Measurements from ENCODE around the gene PHF13. TPM values are rescaled to one million over a fixed set of nuclear protein-coding genes. Genes with fewer than 3 reads are reported as not detected.

PHF13 gene
- total and polyA plus RNA-seq, 2 donors (not counting 3 experiments of a cell fraction or from before 2014, with no cell fraction given), result 5.6 to 18.6 TPM

DNA sequence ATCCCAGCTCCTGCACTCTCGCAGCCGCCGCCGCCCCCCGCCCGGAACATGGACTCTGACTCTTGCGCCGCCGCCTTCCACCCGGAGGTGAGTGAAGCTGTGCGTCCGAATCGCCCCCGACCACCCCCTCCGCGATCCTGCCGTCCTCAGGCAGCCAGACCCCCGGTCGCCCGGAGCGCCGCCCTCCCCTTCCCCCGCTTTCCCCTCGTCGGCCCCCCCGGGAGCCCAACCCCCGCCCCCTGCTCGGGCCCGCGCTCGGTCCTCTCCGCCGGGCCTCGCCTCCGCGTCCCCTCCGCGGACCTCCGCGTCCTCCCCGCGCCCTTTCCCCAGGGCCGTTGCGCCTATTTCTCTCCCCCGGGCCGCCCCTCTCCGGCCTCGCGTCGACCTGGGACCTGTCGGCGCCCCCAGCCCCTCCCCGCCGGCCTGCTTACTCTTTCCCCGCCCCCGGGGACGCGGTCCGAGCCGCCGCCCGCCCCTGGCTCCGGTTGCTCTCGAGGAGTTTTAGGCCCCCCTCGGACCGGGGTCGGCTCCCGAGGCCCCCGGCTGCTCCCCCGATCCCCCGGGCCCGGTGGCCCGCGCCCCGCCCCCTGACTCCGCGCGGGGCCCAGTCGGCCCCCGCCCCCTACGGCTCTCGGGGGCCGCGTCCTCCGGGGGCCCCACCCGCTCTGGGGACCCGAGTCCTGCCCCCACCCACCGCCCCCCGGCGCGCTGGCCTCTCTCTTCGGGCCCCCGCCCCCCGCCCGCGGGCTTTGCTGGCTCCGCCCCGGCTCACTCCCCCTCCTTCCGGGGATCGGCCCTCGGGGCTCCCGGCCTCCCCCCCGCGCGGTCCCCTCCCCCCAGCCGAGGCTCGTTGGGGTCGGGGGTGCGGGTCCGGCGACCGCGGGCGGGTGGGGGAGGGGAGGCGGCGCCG, 743 bp downstream of the PHF13 start:
- H4K20me1 ChIP-seq (replicated peaks; ENCODE audit: control insufficient read depth, extremely low read depth, insufficient read depth, low read length), result peaks cover 4% of the 10 kb centered on the region
- H3K4me2 ChIP-seq (ENCODE audit: insufficient read depth, low read length), result peak overlapping the region; percentile 31
- intact Hi-C loops (cut with micrococcal nuclease), result no loop called here
- dilution Hi-C loops (cut with MboI; ENCODE audit: extremely low pct_ligation_motif_present, low sequenced_read_pairs), result no loop called here
- peak overlapping the region; percentile 64 for H3K9ac ChIP-seq (replicated peaks; ENCODE audit: extremely low read depth, insufficient read depth, low read length)
- ChIA-PET CTCF (interaction anchor here (0.5 kb wide), 1 partner anchor 11 kb away, joined by 4 read pairs; no protein-coding TSS in a partner anchor), POLR2A (interaction anchor here (1.2 kb wide), 1 partner anchor 12 kb away, joined by 6 read pairs; no protein-coding TSS in a partner anchor)
- no peaks in the 10 kb centered on the region for H3K9me1 ChIP-seq (replicated peaks; ENCODE audit: control insufficient read depth, extremely low read depth, insufficient read depth, low read length)
- FAIRE-seq (no peak), DNase-seq (ENCODE audit: low read depth, low spot score) (peak; percentile 19)
- no peaks in the 10 kb centered on the region for H3K27me3 ChIP-seq (ENCODE audit: control insufficient read depth in 2 of 2, insufficient read depth in 2 of 2, low read length in 2 of 2)
- peak overlapping the region; percentile 23 for H3K27ac ChIP-seq (ENCODE audit: insufficient read depth, low read depth, low read length)
- H3K4me1 ChIP-seq (ENCODE audit: control insufficient read depth, extremely low read depth, insufficient read depth, low read length), result peaks cover 5% of the 10 kb centered on the region
- no peaks in the 10 kb centered on the region for H3K36me3 ChIP-seq (ENCODE audit: control insufficient read depth in 2 of 2, extremely low read depth in 1 of 2, insufficient read depth in 2 of 2, low read length in 2 of 2)
- no TSS peak for BruUV-seq (replicated peaks)
- TF ChIP-seq POLR2AphosphoS5 (IDR thresholded peaks at IDR 0.05; ENCODE audit: insufficient read depth, low read depth, low read length), result no peak
- peaks cover 38% of the 10 kb centered on the region for H3K79me2 ChIP-seq (ENCODE audit: control insufficient read depth, insufficient read depth, low read length)
- H2AFZ ChIP-seq (ENCODE audit: low read depth, low read length), result peak overlapping the region; percentile 79
- peak overlapping the region; percentile 55 to 97 (median 93) for H3K4me3 ChIP-seq (replicated peaks in 1 of 3; ENCODE audit: insufficient read depth in 1 of 3, low read depth in 1 of 3, low read length in 3 of 3)
- H3K9me3 ChIP-seq (replicated peaks; ENCODE audit: control insufficient read depth, insufficient read depth, low read length), result no peaks in the 10 kb centered on the region

DNA sequence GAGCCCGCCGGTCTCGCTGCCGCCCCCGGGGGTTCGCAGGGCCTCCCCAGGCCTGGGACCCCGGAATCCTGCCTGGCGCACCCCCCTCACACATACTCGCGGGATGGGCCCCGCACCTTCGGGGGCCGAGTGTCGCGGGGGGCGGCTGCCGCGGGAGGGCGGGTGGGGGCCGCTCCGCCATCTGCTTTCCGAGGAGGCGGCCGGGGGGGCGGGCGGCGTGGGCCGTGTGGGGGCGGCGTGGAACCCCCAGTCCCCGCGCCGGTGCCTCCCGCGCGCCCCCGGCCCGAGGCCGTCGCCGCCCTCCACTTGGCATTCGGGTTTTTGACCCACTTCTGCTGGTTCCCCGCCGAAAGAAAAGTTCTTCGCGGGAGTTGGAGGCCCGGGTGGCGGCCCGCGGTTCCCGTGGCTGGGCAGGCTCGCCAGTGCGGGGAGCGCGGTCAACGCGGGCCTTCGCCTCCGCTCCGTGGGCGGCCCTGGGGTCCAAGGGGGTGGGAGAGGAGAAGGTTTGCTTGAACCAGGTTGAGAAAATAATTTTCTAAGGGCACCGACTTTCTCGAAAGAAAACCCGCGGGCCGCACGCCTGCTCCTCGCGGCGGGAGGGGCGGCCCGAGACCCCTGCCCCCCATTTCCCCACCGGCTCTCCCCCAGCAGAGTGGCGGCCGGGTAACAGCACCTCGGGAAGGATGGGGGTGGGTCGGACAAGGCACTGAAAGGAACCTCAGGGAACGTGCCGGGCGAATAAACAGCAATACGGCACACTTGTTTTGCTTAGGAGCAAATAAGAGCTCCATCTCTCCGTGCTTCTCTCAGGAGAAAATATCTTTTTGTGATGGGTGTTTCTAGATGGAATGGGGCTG, 1.6 kb downstream of the PHF13 start:
- FAIRE-seq (no peak), DNase-seq (ENCODE audit: low read depth, low spot score) (no peak)
- dilution Hi-C loops (cut with MboI; ENCODE audit: extremely low pct_ligation_motif_present, low sequenced_read_pairs), result no loop called here
- Histone ChIP-seq H3K4me1 (ENCODE audit: control insufficient read depth, extremely low read depth, insufficient read depth, low read length) (peaks cover 5% of the 10 kb centered on the region), H2AFZ (ENCODE audit: low read depth, low read length) (peak overlapping the region; percentile 10), H4K20me1 (replicated peaks; ENCODE audit: control insufficient read depth, extremely low read depth, insufficient read depth, low read length) (peaks cover 4% of the 10 kb centered on the region), H3K9ac (replicated peaks; ENCODE audit: extremely low read depth, insufficient read depth, low read length) (peak overlapping the region; percentile 41), H3K4me2 (ENCODE audit: insufficient read depth, low read length) (peak overlapping the region; percentile 82), H3K9me3 (replicated peaks; ENCODE audit: control insufficient read depth, insufficient read depth, low read length) (no peaks in the 10 kb centered on the region), H3K27me3 (ENCODE audit: control insufficient read depth in 2 of 2, insufficient read depth in 2 of 2, low read length in 2 of 2) (no peaks in the 10 kb centered on the region), H3K79me2 (ENCODE audit: control insufficient read depth, insufficient read depth, low read length) (peaks cover 40% of the 10 kb centered on the region), H3K27ac (ENCODE audit: insufficient read depth, low read depth, low read length) (no peak overlapping the region), H3K9me1 (replicated peaks; ENCODE audit: control insufficient read depth, extremely low read depth, insufficient read depth, low read length) (no peaks in the 10 kb centered on the region), H3K36me3 (ENCODE audit: control insufficient read depth in 2 of 2, extremely low read depth in 1 of 2, insufficient read depth in 2 of 2, low read length in 2 of 2) (peaks cover 5 to 6% of the 10 kb centered on the region in 2 experiments), H3K4me3 (replicated peaks in 1 of 3; ENCODE audit: insufficient read depth in 1 of 3, low read depth in 1 of 3, low read length in 3 of 3) (peak overlapping the region; percentile 57 to 97 (median 59))
- ChIA-PET POLR2A (interaction anchor here (1.5 kb wide), 1 partner anchor 12 kb away, joined by 5 read pairs; the partner anchor contains the start of gene KLHL21), CTCF (interaction anchor here (0.7 to 1.4 kb wide), 4 partner anchors 9 to 61 kb away, joined by 3 to 5 read pairs (median 4); partner anchors contain the start of genes NOL9, TAS1R1, THAP3 and ZBTB48)
- intact Hi-C loops (cut with micrococcal nuclease), result no loop called here
- TF ChIP-seq, protein P1, sequence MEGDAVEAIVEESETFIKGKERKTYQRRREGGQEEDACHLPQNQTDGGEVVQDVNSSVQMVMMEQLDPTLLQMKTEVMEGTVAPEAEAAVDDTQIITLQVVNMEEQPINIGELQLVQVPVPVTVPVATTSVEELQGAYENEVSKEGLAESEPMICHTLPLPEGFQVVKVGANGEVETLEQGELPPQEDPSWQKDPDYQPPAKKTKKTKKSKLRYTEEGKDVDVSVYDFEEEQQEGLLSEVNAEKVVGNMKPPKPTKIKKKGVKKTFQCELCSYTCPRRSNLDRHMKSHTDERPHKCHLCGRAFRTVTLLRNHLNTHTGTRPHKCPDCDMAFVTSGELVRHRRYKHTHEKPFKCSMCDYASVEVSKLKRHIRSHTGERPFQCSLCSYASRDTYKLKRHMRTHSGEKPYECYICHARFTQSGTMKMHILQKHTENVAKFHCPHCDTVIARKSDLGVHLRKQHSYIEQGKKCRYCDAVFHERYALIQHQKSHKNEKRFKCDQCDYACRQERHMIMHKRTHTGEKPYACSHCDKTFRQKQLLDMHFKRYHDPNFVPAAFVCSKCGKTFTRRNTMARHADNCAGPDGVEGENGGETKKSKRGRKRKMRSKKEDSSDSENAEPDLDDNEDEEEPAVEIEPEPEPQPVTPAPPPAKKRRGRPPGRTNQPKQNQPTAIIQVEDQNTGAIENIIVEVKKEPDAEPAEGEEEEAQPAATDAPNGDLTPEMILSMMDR (IDR thresholded peaks at IDR 0.05; ENCODE audit: extremely low read depth in 1 of 2, insufficient read depth in 1 of 2, low read depth in 1 of 2, low read length in 2 of 2), result no peak
- TF ChIP-seq JUN (IDR thresholded peaks at IDR 0.05; ENCODE audit: borderline replicate concordance, insufficient read depth, insufficient read length, low read depth) (no peak), POLR2AphosphoS5 (IDR thresholded peaks at IDR 0.05; ENCODE audit: insufficient read depth, low read depth, low read length) (no peak), GATA2 (IDR thresholded peaks at IDR 0.05; ENCODE audit: insufficient read depth, insufficient read length, low read depth, low read length) (no peak), MYC (IDR thresholded peaks at IDR 0.05; ENCODE audit: low read depth, low read length) (no peak), FOS (IDR thresholded peaks at IDR 0.05; ENCODE audit: borderline replicate concordance, insufficient read depth, low read length) (no peak), EZH2 (IDR thresholded peaks at IDR 0.05; ENCODE audit: borderline replicate concordance, low read depth, low read length, severe bottlenecking) (no peak), POLR2A (IDR thresholded peaks at IDR 0.05; ENCODE audit: low read depth, low read length) (no peak)
- TF ChIP-seq, protein P2, sequence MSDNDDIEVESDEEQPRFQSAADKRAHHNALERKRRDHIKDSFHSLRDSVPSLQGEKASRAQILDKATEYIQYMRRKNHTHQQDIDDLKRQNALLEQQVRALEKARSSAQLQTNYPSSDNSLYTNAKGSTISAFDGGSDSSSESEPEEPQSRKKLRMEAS (IDR thresholded peaks at IDR 0.05; ENCODE audit: insufficient read depth, insufficient read length), result no peak
- BruUV-seq (replicated peaks), result no TSS peak
